GM21786 (cell line): Measurements from ENCODE around the gene TRAK2.
"Not testable (repeated sequence)": the region's sequence is repeated elsewhere in the genome, so short reads cannot be mapped to it uniquely, and the experiment has no call there.

Experiments
- ATAC-seq: cut with Tn5 transposase; IDR thresholded peaks from one replicate; pipeline ENCODE4 v1.9.1; 2021; ENCODE audit not compliant: unreplicated experiment

Gene TRAK2

DNA sequence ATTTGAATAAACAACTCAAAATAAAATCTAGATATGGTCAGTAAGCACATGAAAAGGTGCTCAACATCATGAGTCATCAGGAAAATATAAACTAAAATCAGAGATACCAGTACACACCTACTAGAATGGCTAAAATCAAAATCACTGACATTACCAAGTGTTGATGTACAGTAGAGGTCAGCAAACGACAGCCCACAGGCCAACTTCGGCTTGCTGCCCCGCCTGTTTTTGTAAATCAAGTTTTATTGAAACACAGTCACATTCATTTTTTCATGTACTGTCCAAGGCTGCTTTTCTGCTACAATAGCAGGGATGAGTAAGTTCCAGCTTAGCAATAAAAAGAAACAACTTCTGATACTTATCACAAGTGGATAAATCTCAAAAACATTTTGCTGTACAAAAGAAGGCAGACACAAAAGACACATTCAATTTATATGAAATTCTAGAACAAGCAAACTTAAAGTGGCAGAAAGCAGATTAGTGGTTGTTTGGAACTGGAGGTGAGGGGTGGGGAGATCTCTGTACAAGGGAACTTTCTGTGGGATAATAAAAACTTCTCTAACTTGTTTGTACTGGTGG is 32.1 kb downstream of the TRAK2 start:
- no peak for ATAC-seq

DNA sequence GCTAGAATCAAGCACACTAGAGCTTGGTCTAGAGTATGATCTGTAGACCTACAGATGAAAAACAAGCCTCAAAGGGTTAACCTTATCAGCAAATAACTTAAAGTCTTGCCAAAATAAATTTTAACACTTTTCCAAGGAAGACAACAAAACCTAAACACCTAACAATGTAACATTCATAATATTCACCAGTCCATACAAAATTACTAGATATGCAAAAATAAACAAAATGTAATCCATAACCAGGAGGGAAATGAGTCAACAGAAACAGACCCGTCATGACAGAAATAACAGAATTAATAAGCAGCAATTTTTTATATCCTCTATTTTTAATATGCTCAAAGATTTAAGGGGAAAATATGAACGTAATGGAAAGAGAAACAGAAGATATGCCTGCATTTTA is 36.1 kb downstream of the TRAK2 start:
- no peak for ATAC-seq

DNA sequence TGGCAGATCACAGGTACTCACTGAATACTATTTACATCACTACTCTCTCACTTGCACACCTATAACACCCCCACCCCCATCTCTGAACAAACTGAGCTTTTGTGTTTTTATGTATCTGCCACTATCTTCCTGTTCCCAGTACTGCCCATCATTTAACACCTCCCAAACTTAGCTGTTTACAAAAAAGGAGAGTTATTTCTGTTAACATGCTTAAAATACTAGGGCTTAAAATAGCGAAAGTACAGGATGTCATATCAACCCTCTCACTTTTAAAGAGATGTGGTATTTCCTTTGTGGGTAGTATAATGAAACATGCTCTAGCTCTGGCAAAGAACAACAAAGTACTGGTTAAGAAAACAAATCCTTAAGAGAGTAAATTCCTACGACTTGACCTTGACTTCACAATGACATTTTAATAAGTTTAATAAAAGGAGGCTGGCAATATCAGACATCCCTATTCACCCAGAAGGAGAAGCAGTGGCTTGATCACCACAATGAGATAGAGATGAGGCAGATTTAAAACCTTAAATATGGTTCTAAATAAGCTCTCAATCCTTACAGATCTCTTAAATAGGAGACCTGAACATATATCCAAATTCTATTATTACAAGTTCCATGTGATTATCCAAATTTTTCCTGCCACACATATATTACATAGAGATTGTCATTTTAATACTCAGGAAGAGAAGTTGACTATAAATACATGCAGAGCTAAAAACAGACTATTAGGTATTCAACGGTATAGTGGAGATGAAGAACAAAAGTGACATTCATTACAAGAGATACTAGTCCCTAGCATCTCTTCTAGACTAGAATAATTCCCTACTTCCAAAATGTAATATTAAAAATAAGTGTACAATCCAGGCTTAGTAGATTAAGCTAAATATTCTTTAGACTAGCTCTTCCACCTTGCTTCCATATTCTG is 36.9 kb downstream of the TRAK2 start:
- ATAC-seq, result peak; percentile 90

DNA sequence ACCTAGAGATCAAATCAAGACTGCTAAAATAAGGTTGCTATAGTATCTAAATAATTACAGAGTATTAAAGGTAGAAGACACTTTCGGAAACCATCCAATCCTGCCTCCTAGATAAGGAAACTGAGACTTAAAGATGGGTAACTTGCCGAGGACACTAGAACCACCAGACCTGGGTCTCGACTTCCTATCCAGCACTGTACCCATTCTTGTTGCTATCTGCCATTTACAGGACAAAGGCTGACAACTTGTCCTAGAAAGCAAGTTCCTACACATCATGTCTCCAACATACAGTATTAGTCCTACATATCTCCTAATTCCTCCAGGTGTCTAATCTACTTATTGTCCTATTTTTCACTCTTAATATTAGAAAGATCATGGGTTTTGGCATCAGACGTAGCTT is 37.7 kb downstream of the TRAK2 start:
- ATAC-seq, result no peak

DNA sequence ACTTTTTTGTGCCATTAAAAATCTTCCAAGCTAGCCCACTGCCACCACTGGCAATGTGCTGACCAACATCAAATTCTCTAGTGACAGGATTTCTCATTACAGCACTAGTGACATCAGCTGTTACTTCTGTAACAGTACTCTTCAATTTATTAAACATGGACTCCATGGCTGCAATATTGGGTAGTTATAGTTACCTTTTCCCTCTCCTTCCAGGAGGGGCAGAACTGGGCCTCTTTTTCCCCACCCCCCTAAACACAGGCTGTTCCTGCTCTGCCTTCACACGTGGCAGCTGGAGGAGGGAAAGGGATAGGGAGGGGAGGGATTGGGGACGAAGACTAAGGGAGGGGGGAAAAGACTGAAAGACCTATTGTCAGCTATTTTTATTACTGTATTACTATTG is 38.1 kb downstream of the TRAK2 start:
- ATAC-seq, result no peak

DNA sequence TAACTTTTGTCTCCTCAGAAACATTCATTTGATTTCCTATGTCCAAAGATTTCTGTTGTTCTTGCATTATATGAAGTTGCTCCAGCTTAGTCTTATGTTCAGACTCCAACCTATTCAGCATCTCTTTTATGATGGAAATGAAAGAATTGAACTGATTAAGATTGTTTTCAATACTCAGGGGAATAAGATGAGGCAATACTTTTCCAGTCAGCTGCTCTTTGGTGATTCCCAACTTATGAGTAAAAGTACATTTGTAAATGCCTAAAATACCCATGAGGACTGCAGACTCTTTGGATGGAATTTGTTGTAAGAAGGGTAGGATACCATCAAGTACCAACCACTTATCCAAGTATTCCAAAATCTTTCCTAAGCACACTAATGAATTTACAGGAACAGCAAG is 39.8 kb downstream of the TRAK2 start:
- ATAC-seq, result no peak

DNA sequence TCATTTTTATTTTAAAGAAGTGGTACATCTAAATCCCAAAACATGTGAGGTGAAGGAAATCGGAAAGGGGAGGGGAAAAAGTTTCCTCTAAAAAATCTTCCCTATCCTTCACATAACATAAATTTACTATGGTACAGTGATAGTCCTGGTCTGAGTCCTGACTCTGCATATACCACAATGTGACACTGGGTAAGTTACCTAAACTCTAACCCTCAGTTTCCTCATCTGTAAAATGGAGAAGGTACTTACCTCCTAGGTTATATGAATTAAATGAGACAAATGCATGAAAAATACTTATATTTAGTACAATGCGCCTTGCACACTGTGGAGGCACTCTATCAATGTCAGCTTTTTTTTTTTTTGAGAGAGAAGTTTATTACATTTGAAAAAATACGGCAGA is 42.3 kb downstream of the TRAK2 start:
- ATAC-seq, result no peak

DNA sequence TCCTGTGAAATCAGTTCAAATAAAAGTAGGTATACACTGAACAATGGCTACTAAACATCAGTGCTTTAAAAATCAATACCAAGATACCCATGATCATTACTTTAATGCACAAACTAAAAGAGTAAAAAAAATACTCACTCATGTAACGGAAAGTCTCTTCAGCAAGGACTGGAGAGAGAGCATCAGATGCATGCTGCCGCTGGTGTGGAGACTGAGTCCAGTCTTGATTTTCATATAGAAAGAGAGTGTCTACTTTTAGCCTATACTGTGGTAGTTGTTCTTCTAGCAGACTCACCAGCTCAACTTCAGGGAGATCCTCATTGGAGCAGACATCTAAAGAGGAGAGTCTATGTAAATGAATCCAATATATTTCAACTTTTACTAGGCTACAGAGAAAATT is 44.0 kb downstream of the TRAK2 start:
- ATAC-seq, result no peak

DNA sequence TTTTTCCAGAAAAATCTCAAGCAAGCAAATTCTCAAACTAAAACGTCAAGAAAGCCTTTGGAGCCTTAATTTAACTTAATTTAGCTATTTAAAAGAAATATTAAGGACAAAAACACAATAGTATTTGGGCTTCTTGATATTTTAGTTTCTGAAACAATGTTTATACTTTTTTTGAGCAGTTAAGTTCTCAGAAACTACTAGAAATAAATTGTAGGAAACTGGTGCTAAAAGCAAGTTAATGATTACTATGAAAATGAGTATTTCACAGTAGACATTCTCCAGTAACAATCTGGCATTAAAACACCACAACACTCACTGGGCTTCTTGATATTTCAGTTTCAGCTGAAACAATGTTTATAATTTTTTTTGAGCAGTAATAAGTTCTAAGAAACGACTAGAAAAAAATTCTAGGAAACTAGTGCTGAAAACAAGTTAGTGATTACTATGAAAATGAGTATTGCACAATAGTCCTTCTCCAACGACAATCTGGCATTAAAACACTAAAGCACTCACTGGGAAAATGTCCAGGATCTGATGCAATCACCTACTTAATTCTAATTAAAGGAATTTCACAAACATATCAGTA is 45.1 kb downstream of the TRAK2 start:
- ATAC-seq, result no peak

DNA sequence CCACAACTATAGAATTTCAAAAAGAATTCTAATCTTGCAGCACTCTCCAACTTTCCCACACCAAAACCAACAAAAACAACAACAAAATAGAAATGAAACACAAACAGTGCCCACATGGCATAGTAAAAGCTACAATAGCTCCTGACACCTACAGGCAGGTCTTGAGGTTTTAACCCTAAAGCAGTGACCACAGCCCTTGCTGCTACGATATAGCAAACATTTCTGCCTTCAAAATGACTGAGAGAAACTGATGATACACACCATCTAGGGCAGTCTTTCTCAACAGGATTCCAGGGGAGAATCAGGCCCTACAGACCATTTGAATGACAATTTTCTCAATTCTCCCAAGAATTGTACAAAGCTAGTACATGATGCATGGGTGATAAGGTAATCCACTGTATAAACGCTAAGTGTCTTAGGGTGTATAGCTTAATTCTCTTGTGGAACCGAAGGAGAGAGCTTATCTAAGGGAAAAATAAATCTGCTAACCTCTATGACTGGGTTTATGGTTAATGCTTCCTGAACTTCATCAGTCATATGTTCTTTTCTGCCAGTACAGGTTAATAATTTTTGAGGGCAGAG is 46.5 kb downstream of the TRAK2 start:
- ATAC-seq, result no peak

DNA sequence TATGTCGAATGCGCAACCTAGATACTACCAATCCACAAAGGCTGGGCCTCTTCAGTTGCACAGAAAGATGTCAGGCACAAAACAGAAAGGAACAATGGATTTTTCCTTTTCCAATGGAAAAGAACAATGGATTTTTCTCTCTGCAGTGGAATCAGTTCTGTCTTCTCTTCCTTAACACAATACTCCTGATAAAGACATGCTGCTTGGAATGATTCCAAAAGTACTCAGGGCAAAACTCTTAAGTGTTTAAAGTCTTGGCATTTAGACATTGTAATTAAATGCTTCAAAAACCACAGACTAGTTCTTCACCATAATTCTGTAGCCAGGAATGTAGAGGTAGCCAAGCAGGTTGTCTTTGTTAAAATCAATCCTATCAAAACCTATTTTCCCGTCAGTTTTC is 47.4 kb downstream of the TRAK2 start:
- ATAC-seq, result no peak

DNA sequence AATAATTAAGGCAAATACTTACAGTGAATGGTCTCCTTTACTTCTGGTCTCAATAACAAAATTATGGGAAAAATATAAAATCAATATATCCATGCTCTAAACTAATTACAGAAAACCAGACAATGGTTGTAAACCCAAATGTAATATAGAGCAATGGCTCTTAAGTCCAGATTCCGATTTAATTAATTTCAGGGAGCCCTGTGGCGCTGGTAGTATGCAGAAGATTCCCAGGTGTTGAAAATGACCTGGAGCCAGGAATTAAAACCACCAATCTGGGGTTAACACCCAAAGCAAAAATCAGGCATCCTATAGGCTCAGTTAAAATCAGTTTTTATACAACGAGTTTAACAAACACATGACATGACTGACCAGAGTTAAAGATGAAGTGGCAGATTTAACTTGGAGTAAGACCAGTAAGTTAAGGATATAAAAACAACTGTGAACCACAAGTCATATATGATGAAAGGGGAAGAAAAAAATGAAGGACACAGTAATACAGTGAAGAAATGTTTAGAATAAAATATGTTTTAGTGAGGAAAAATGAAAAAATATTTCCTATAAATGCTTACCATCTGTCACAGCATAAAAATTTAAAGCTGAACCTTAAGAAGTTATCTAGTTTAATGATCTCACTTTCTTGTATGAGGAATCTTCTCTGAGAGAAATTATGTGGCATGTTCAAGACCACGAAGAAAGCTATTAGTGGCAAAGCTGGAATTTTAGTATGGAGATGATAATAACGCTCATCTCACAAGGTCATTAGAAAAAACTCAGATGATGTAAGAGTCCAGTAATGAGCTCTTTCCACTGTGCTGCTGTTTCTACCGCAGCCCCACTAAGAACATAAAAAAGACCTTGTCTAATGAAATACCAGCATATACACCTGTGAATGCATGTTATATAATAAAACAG is 48.4 kb downstream of the TRAK2 start:
- no peak for ATAC-seq

DNA sequence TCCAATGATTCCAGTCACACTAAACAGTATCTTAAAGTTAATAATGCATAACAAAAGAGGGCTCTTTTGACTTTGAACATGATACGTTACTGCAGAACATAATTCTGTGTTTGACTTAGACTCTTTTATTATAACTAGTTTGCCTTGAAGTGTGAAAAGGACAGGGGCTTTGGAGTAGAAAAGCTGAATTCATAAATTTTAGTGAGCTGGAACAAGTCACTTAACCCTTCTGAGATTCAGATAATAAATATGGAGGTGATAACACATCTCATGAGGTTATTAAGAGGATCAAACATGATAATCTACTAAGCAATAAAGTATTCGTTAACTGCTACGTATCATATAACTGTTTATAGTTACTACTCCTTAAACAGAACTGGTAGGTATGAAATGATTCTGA is 49.4 kb downstream of the TRAK2 start:
- no peak for ATAC-seq

DNA sequence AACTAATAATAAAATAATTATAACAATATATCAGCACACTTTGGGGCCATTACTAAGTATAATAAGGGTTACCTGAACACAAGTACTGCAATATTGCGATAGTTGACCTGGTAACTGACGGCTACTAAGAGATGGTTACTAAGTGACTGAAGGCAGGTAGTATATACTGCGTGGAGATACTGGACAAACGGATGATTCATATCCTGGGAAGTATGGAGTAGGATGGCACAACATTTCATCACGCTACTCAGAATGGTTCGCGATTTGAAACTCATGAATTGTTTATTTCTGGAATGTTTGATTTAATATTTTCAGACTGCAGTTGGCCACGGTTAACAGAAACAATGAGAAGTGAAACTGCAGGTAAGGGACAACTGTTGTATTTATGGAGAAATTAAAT is 54.7 kb downstream of the TRAK2 start:
- no peak for ATAC-seq

DNA sequence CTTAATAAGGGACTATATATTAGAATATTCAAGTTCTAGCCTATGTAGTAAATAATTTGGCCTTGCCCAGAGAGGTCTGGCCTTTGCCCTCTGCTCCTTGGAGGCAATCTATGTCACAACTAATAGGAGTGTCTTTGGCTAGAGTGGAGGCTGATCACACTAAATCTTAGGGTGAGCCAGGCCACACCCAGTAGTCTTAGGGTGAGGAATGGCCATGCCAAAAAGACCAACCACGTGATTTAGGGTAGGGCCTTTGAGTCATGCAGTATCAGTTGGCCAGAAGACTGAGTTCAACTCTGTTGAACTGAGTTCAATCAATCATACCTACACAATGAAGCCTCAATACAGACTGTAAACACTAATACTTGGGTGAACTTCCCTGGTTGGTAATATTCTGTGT is 68.1 kb downstream of the TRAK2 start:
- no peak for ATAC-seq

DNA sequence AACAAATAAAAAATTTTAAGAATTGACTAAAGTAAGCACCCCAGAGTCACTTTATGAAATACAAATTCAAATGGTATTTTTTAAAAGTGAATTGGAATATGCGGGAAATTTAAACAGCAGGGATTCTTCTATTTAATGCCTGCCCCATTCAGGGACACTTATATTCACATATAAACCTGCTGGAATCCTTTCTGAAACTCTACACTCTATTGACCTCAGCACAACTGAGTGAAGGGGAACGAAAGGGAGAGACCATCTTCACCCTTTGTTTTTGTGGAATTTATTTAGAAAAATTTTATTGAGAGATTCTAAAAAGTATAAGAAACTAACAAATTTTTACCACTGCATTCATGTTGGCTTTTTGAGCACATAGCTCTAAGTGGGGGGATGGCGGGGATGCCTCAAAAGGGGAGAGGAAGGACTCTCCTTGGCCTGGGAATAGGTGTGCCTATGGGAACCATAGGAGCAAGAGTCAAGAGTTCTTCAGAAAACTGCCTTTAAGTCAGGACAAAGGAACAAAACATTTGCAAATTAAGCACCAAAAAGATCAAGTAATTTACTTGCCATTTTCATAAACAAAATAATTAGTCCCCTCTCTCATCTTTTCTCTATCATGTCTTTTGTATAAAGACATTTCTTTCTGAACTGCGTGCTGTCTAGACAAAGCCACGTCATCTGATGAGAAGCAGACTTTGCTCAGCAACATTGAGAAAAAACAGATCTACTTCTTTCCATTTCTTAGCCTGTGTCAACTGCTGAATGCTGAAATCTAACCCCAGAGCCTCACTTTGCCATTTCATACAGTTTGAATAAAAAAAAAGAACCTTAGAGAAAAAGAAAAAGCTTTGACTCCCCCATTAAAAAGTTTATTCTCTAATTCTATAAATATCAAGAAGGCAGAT is 72.5 kb downstream of the TRAK2 start:
- ATAC-seq, result no peak

DNA sequence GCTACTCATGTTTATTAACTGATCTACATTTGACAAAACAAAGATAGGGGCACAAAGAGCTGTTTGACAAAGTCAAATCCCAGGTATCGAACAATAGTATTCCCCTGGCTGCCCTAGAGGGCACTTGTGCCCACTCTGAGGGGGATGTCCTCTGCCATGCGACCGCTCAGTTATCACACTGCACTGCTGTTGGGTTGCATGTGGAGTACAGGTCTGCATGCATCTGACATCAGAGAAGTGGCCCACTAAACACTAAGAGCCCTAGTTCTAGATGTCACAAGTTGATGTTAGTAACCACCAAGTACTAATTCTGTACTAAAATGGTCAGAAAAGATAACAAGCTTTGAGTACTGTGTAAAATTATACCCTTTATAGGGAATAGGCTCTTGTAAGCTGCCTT is 74.0 kb downstream of the TRAK2 start:
- no peak for ATAC-seq

DNA sequence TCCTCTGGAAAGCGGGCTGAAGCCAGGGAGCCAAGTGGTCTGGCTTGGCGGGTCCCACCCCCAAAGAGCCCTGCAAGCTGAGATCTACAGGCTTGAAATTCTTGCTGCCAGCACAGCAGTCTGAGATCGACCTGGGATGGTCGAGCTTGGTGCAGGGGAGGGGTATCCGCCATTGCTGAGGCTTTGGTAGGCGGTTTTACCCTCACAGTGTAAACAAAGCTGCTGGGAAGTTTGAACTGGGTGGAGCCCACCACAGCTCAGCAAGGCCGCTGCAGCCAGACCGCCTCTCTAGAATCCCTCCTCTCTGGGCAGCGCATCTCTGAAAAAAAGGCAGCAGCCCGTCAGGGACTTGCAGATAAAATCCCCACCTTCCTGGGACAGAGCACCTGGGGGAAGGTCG is 81.5 kb downstream of the TRAK2 start:
- ATAC-seq, result no peak

DNA sequence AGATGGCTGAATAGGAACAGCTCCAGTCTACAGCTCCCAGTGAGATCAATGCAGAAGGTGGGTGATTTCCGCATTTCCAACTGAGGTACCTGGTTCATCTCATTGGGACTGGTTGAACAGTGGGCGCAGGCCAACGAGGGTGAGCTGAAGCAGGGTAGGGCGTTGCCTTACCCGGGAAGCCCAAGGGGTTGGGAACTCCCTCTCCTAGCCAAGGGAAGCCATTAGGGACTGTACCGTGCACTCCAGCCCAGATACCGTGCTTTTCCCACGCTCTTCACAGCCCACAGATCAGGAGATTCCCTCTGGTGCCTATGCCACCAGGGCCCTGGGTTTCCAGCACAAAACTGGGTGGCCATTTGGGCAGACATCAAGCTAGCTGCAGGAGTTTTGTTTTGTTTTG is 81.9 kb downstream of the TRAK2 start:
- ATAC-seq, result not testable (repeated sequence)

DNA sequence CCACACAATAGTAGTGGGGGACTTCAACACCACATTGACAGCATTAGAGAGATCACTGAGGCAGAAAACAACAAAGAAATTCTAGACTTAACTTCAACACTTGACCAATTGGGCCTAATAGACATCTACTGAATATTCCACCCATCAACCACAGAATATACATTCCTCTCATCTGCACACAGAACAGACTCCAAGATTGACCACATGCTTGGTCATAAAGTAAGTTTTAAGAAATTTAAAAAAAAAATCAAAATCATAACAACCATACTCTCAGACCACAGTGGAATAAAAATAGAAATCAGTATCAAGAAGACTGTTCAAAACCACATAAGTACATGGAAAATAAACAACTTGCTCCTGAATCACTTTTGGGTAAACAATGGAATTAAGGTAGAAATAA is 85.1 kb downstream of the TRAK2 start:
- ATAC-seq, result no peak
